Fibroblast of skin of left biceps (primary cell): ENCODE measurements around the gene YBEY.
A peak's percentile ranks its signal among the peaks of the same experiment; 100 is the strongest.

Source experiments
- DNase-seq, 2 experiments: peaks; one replicate each; pipeline ENCODE4 v3.0.0-alpha.2; 2013; ENCODE audit warnings: low read depth in 2 of 2

Gene YBEY

GRCh38 chr21:46264690-46265144, 21.4 kb upstream of the YBEY start:
- DNase-seq, result no peak

- no peak for DNase-seq
Observed at GRCh38 chr21:46265736-46266525, 20.2 kb upstream of the YBEY start.

GRCh38 chr21:46266946-46267345, 19.2 kb upstream of the YBEY start:
- DNase-seq, result no peak

- DNase-seq, result no peak
Observed at GRCh38 chr21:46268371-46268770, 17.8 kb upstream of the YBEY start.

- no peak for DNase-seq
Observed at GRCh38 chr21:46269466-46269865, 16.7 kb upstream of the YBEY start.

GRCh38 chr21:46273341-46273740, 12.8 kb upstream of the YBEY start:
- DNase-seq, result no peak

- DNase-seq, result no peak
Observed at GRCh38 chr21:46274797-46275390, 11.2 kb upstream of the YBEY start.

- no peak for DNase-seq
Observed at GRCh38 chr21:46284077-46284644, 2.0 kb upstream of the YBEY start.

- no peak for DNase-seq
Observed at GRCh38 chr21:46284733-46285132, 1.4 kb upstream of the YBEY start.

- DNase-seq, result no peak
Observed at GRCh38 chr21:46285206-46285661, 908 bp upstream of the YBEY start, which contains the start of gene MCM3AP. Gene MCM3AP, minus strand, starts transcription at chr21:46285611. Its CDS starts 325 bp downstream, at chr21:46285286.

- peak; percentile 44 to 49 for DNase-seq
Observed at GRCh38 chr21:46286648-46287002, 483 bp downstream of the YBEY start.

GRCh38 chr21:46287541-46287940, 1.4 kb downstream of the YBEY start:
- DNase-seq, result no peak

GRCh38 chr21:46289655-46290179, 3.6 kb downstream of the YBEY start:
- DNase-seq, result no peak

GRCh38 chr21:46291561-46291960, 5.4 kb downstream of the YBEY start:
- no peak for DNase-seq

- DNase-seq, result no peak
Observed at GRCh38 chr21:46294647-46295176, 8.6 kb downstream of the YBEY start.

- DNase-seq, result peak; percentile 50
Observed at GRCh38 chr21:46295177-46295770, 9.1 kb downstream of the YBEY start.

GRCh38 chr21:46295996-46296752, 10.0 kb downstream of the YBEY start:
- peak; percentile 70 for DNase-seq

GRCh38 chr21:46297338-46298271, 11.5 kb downstream of the YBEY start:
- DNase-seq, result no peak

GRCh38 chr21:46299167-46299566, 13.0 kb downstream of the YBEY start:
- DNase-seq, result no peak

- no peak for DNase-seq
Observed at GRCh38 chr21:46301759-46302158, 15.6 kb downstream of the YBEY start.
